HepG2 (cell line): ENCODE data around the gene ATG2B. TPM values are rescaled to one million over a fixed set of nuclear protein-coding genes. Genes with fewer than 3 reads are reported as not detected.

Experiments used
- ATAC-seq: fragments of 200-7000 bp; cut with Tn5 transposase; 3 replicates; pipeline ENCODE4 v1.9.1; 2020; ENCODE audit warnings: mild to moderate bottlenecking, moderate library complexity
- BruUV-seq: library from RNA; stranded (reverse); fragments of 400-500 nt; replicated peaks from 2 replicates; lab custom pipeline; 2021; lab: Mats Ljungman, UMichigan
- CTCF ChIA-PET: fragments of 300-600 bp; formaldehyde crosslinking; extraction: SDS; loops from one replicate; lab custom pipeline; 2021; ENCODE audit warnings: low total read pairs, inconsistent platforms, low intra/inter-chr PET ratio; lab: Yijun Ruan, JAX
- POLR2A ChIA-PET: fragments of 350-600 bp; sonication (Branson Sonifier 250); formaldehyde crosslinking; loops from one replicate; lab custom pipeline; 2020; ENCODE audit warnings: antibody characterized with exemption, inconsistent platforms; lab: Yijun Ruan, JAX
- DNase-seq: peaks from one replicate; pipeline ENCODE4 v3.0.0-alpha.2; 2015; ENCODE audit warnings: low spot score
- FAIRE-seq: peaks from 3 replicates; lab custom pipeline; 2011; peaks lifted over from hg19 to GRCh38; lab: Jason Lieb, UNC
- H2AFZ ChIP-seq: one replicate; pipeline ENCODE4 v1.6.1; 2011; ENCODE audit warnings: low read length, inconsistent platforms
- H3K27ac ChIP-seq: fragments of 300-600 bp; 3 replicates; pipeline ENCODE4 v1.8.0; 2011; ENCODE audit warnings: mixed run types, mild to moderate bottlenecking, mixed read lengths, low read length, inconsistent platforms; ENCODE audit not compliant: insufficient read depth; ENCODE audit errors: extremely low read length
- H3K27me3 ChIP-seq, 2 experiments: fragments of 200-600 bp in 1 of 2; 2 replicates in 1 of 2; 3 replicates in 1 of 2; pipeline versions ENCODE4 v1.6.0 to v1.8.0; 2011; ENCODE audit warnings: low read length in 2 of 2, mild to moderate bottlenecking in 2 of 2, moderate library complexity in 2 of 2, inconsistent platforms in 1 of 2; ENCODE audit not compliant: insufficient read depth in 2 of 2, control insufficient read depth in 1 of 2
- H3K36me3 ChIP-seq, 2 experiments: fragments of 200-600 bp in 1 of 2; replicated peaks in 1 of 2; 2 replicates in 1 of 2; 3 replicates in 1 of 2; pipeline versions ENCODE4 v1.5.1 to v1.8.0; 2011; ENCODE audit warnings: low read length in 2 of 2, inconsistent platforms in 1 of 2; ENCODE audit not compliant: insufficient read depth in 2 of 2, control insufficient read depth in 1 of 2
- H3K4me1 ChIP-seq: 2 replicates; pipeline ENCODE4 v1.5.1; 2012; ENCODE audit warnings: low read length, inconsistent platforms; ENCODE audit not compliant: insufficient read depth
- H3K4me2 ChIP-seq: 2 replicates; pipeline ENCODE4 v1.6.0; 2011; ENCODE audit warnings: low read depth, low read length, inconsistent platforms
- H3K4me3 ChIP-seq, 3 experiments: fragments of 200-600 bp in 1 of 3; sonication (generic), shearing (Covaris generic) in 1 of 3; replicated peaks in 1 of 3; 2 replicates each; pipeline ENCODE4 v1.5.1; 2011 to 2016; ENCODE audit warnings: low read length in 3 of 3, inconsistent platforms in 2 of 3, low read depth in 2 of 3, mild to moderate bottlenecking in 2 of 3, control low read depth in 1 of 3, mixed read lengths in 1 of 3; ENCODE audit not compliant: insufficient read depth in 1 of 3
- H3K79me2 ChIP-seq: one replicate; pipeline ENCODE4 v1.6.1; 2011; ENCODE audit warnings: low read length, inconsistent platforms; ENCODE audit not compliant: insufficient read depth
- H3K9ac ChIP-seq: 2 replicates; pipeline ENCODE4 v1.6.0; 2011; ENCODE audit warnings: mild to moderate bottlenecking, low read depth, low read length, inconsistent platforms; ENCODE audit not compliant: insufficient read depth
- H3K9me3 ChIP-seq: 2 replicates; pipeline ENCODE4 v1.5.1; 2012; ENCODE audit warnings: mild to moderate bottlenecking, low read length
- H4K20me1 ChIP-seq: 2 replicates; pipeline ENCODE4 v1.6.0; 2011; ENCODE audit warnings: inconsistent platforms, mild to moderate bottlenecking, low read length, moderate library complexity; ENCODE audit not compliant: insufficient read depth
- ZUFSP ChIP-seq: sonication (generic); formaldehyde crosslinking; IDR thresholded peaks from 2 replicates; pipeline ENCODE4 v1.9.0; 2021; ENCODE audit warnings: missing genetic modification reagents, mild to moderate bottlenecking, borderline replicate concordance
- in situ Hi-C: cut with HindIII; loops from 2 replicates; pipeline ENCODE4 v1.10.0; 2017; ENCODE audit warnings: low pct_unique_long_range_greater_than_20kb; ENCODE audit not compliant: extremely low pct_ligation_motif_present
- intact Hi-C: fragments of 100-400 bp; cut with micrococcal nuclease; formaldehyde crosslinking; loops from one replicate; pipeline ENCODE4 v1.10.0; 2022; ENCODE audit not compliant: unreplicated experiment
- polyA plus RNA-seq, 8 experiments: library from polyadenylated mRNA; depleted of rRNA in 3 of 8; stranded (reverse) in 7 of 8; unstranded in 1 of 8; fragments of >200 nt; fragmentation: Illumina TruSeq in 4 of 8; extraction: Trizol in 4 of 8; gene quantifications; 2 replicates each; pipeline versions ENCODE4 v1.2.1 to v1.2.3, GENCODE V29; 2011 to 2016; ENCODE audit warnings: low read depth in 4 of 8, missing spikeins in 1 of 8, mixed read lengths in 1 of 8; ENCODE audit not compliant: insufficient read depth in 1 of 8
- total RNA-seq, 5 experiments: library from RNA; depleted of rRNA; stranded (reverse); fragments of >200 nt; fragmentation: Illumina TruSeq; extraction: Trizol; gene quantifications; 2 replicates each; pipeline ENCODE4 v1.2.3, GENCODE V29; 2016; ENCODE audit warnings: low read depth in 1 of 5
- TF ChIP-seq, protein P1 (sequence below): sonication (generic); formaldehyde crosslinking; IDR thresholded peaks from 2 replicates; pipeline ENCODE4 v1.4.0; 2020; ENCODE audit warnings: missing genetic modification reagents

ATG2B gene
- total and polyA plus RNA-seq, 2 of the 13 experiments (the other 11 are each of a cell fraction or from before 2014, with no cell fraction given): 7.4 to 7.5 TPM

- TF ChIP-seq, protein P1, sequence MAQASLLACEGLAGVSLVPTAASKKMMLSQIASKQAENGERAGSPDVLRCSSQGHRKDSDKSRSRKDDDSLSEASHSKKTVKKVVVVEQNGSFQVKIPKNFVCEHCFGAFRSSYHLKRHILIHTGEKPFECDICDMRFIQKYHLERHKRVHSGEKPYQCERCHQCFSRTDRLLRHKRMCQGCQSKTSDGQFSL: no peak
Observed at GRCh38 chr14:96362071-96362964, 823 bp downstream of the ATG2B start (continued).

GRCh38 chr14:96359959-96360358, 3.2 kb downstream of the ATG2B start:
- no peak overlapping the region for H3K4me3 ChIP-seq
- H2AFZ ChIP-seq: no peak overlapping the region
- H3K27me3 ChIP-seq: no peaks in the 10 kb centered on the region; a peak in 1 of 5 replicates
- POLR2A ChIA-PET: no interaction called here
- no peaks in the 10 kb centered on the region for H3K9me3 ChIP-seq
- H3K79me2 ChIP-seq: peaks cover 45% of the 10 kb centered on the region
- no TSS peak for BruUV-seq
- intact Hi-C loops: loop anchor here (5.0 kb wide), 1 partner anchor 142 kb away; the partner anchor contains the start of gene PAPOLA
- H3K27ac ChIP-seq: no peak overlapping the region
- no peaks in the 10 kb centered on the region for H3K36me3 ChIP-seq
- CTCF ChIA-PET: no interaction called here
- FAIRE-seq (no peak), DNase-seq (no peak), ATAC-seq (no peak)
- no peaks in the 10 kb centered on the region for H4K20me1 ChIP-seq
- no peak overlapping the region for H3K4me2 ChIP-seq
- no peak for TF ChIP-seq ZUFSP (CRISPR knock-in tag)
- in situ Hi-C loops: no loop called here
- peaks cover 27% of the 10 kb centered on the region for H3K4me1 ChIP-seq
- no peak overlapping the region for H3K9ac ChIP-seq
